GM13976 (cell line): ENCODE results near the gene CTU2.

Experiments
- DNase-seq: peaks from one replicate; pipeline ENCODE4 v3.0.0; 2012; ENCODE audit warnings: low spot score
- CTCF ChIP-seq: IDR thresholded peaks from 2 replicates; pipeline ENCODE4 v1.5.1; 2012; ENCODE audit warnings: borderline replicate concordance, mild to moderate bottlenecking; ENCODE audit not compliant: insufficient read depth; ENCODE audit errors: extremely low read depth, missing control alignments, control extremely low read depth
- in situ Hi-C: fragments of 300-500 bp; cut with MboI; formaldehyde crosslinking; loops from one replicate; pipeline ENCODE4 v1.12.0; 2022; ENCODE audit warnings: low sequenced_read_pairs, mixed read lengths, inconsistent platforms; ENCODE audit not compliant: unreplicated experiment

The CTU2 gene

GRCh38 chr16:88730632-88731607, 24.6 kb downstream of the CTU2 start:
- in situ Hi-C loops: no loop called here
- no peak for TF ChIP-seq CTCF
- DNase-seq: no peak

GRCh38 chr16:88731699-88732098, 25.4 kb downstream of the CTU2 start:
- peak; percentile 71 for DNase-seq
- no peak for TF ChIP-seq CTCF
- in situ Hi-C loops: no loop called here

GRCh38 chr16:88732172-88732960, 26.1 kb downstream of the CTU2 start:
- DNase-seq: no peak
- in situ Hi-C loops: no loop called here
- no peak for TF ChIP-seq CTCF

DNA sequence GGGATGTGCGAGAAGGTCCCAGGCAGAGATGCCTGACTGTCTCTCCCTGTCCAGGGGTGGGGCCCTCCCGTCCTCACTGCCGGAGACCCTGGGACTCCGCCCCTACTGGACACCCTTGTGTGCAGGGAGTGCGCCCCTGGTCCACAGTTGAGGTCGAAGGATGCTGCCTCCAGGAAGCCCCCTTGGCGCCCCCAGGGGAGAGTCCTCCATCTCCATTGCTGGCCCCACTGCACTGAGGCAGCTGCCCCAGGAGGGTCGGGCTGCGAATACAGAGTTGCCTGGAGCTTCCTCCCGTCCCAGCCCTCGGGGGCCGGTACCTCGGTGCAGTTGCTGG, 26.6 kb downstream of the CTU2 start:
- no peak for TF ChIP-seq CTCF
- in situ Hi-C loops: no loop called here
- no peak for DNase-seq

DNA sequence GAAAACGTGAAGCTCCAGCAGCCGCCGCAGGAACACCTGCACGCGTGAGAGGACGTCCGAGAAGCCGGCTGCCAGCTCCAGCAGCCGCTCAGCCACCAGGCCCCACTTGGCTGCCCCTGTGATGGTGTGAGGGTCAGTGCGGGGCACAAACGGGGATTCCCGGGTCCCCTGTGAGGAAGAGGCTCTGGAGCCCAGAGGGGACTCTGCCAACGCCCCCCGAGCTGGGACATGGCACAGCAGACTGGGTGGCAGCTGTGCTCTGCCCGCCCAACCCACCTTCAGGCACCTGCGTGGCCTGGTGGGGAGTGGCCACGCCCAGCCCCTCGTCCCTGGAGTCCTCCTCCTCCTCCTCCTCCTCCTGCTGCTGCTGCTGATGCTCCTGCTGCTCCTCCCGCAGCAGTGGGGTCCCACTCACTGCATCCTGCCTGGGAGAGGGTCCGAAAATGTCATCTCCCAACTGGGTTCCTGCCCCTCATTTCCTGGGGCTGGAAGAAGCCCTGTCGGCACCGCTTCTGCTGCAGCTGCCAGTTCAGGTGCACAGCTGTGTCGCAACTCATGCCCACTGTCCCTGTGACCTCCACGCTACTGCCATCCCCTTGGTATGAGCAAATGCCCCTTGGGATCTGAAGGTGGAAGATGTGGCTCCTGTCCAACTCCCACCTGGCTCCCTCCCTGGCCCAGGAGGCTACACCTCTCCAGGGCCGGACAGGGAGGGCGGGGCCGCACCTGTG, 27.5 kb downstream of the CTU2 start:
- in situ Hi-C loops: no loop called here
- DNase-seq: no peak
- no peak for TF ChIP-seq CTCF

DNA sequence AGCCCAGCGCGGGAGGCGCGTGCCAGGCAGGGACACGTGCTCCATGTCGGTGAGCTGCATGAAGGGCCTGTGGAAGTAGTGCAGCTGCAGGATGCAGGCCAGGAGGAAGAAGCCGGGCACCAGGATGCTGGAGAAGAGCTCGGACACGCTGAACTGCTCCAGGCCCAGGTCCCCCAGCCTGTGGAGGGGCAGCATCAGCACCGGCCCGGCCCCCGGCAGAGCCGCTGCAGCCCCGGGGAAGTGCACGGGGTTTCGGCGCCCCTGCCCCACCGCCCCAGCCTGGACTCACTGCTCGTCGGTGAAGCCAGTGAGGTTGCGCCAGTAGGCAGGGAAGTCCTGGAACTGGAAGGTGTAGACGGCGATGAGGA, 28.0 kb downstream of the CTU2 start:
- no peak for TF ChIP-seq CTCF
- in situ Hi-C loops: no loop called here
- DNase-seq: no peak
